Tibial nerve (tissue), 4 donors: Measurements from ENCODE around the gene MTMR3. TPM values are rescaled to one million over a fixed set of nuclear protein-coding genes. Genes with fewer than 3 reads are reported as not detected.

Experiments
- DNase-seq, 2 donors: peaks; one replicate each; pipeline ENCODE4 v3.0.0-alpha.2; 2019; ENCODE audit warnings: low spot score in 2 of 2
- H3K27ac ChIP-seq, 4 donors: fragments of 200-600 bp; sonication (generic) in 3 of 4; one replicate each; pipeline ENCODE4 v1.5.1; 2017 to 2019; ENCODE audit warnings: mild to moderate bottlenecking in 1 of 4
- H3K27me3 ChIP-seq, 2 donors: fragments of 200-600 bp; sonication (generic) in 1 of 2; one replicate each; pipeline versions ENCODE4 v1.5.1 to v1.6.0; 2017 to 2019
- H3K36me3 ChIP-seq, 3 donors: fragments of 200-600 bp; sonication (generic); one replicate each; pipeline ENCODE4 v1.5.1; 2018 to 2019
- H3K4me1 ChIP-seq, 4 donors: fragments of 200-600 bp; sonication (generic) in 3 of 4; one replicate each; pipeline ENCODE4 v1.5.1; 2017 to 2019
- H3K4me3 ChIP-seq, 4 donors: fragments of 200-600 bp; sonication (generic) in 3 of 4; one replicate each; pipeline ENCODE4 v1.5.1; 2017 to 2019; ENCODE audit warnings: mild to moderate bottlenecking in 1 of 4, moderate library complexity in 1 of 4
- H3K9me3 ChIP-seq, 4 donors: fragments of 200-600 bp; sonication (generic) in 3 of 4; one replicate each; pipeline ENCODE4 v1.5.1; 2017 to 2019
- EP300 ChIP-seq, 2 donors: sonication (generic); formaldehyde crosslinking; IDR thresholded peaks; one replicate each; pipeline ENCODE4 v1.6.1; 2017; ENCODE audit warnings: antibody characterized with exemption in 2 of 2, mild to moderate bottlenecking in 1 of 2
- POLR2A ChIP-seq, 2 donors: fragments of 450-650 bp; IDR thresholded peaks; one replicate each; pipeline ENCODE4 v1.6.1; 2017; ENCODE audit warnings: antibody characterized with exemption in 2 of 2, mild to moderate bottlenecking in 2 of 2, moderate library complexity in 2 of 2
- WGBS, 2 donors: methylation state at CpG; one replicate each; pipeline ENCODE4 v1.1.5; 2018; 5-methylcytosine and 5-hydroxymethylcytosine counted together
- total RNA-seq, 4 donors: library from RNA; depleted of rRNA; stranded (reverse); fragments of >200 nt; gene quantifications; one replicate each; pipeline ENCODE4 v1.1.0, GENCODE V29; 2016
- TF ChIP-seq, protein P1 (sequence below), 5 experiments: fragments of 200-600 bp in 3 of 5; fragments of 450-650 bp in 2 of 5; sonication (generic) in 3 of 5; IDR thresholded peaks; one replicate each; pipeline ENCODE4 v1.5.1; 2016 to 2019; ENCODE audit warnings: antibody characterized with exemption in 5 of 5, mild to moderate bottlenecking in 3 of 5, moderate library complexity in 2 of 5

Gene MTMR3
- total RNA-seq, 4 donors from 2014 or later: 56.1 to 91.2 (median 74.5) TPM

- Histone ChIP-seq H3K9me3 (no peaks in the 10 kb centered on the region), H3K4me3 (no peak overlapping the region), H3K36me3 (peaks cover 0 to 49% (median 8%) of the 10 kb centered on the region in 3 donors), H3K27ac (no peak overlapping the region), H3K27me3 (no peaks in the 10 kb centered on the region), H3K4me1 (peaks cover 0 to 13% (median 0%) of the 10 kb centered on the region in 4 donors)
- TF ChIP-seq, protein P1, sequence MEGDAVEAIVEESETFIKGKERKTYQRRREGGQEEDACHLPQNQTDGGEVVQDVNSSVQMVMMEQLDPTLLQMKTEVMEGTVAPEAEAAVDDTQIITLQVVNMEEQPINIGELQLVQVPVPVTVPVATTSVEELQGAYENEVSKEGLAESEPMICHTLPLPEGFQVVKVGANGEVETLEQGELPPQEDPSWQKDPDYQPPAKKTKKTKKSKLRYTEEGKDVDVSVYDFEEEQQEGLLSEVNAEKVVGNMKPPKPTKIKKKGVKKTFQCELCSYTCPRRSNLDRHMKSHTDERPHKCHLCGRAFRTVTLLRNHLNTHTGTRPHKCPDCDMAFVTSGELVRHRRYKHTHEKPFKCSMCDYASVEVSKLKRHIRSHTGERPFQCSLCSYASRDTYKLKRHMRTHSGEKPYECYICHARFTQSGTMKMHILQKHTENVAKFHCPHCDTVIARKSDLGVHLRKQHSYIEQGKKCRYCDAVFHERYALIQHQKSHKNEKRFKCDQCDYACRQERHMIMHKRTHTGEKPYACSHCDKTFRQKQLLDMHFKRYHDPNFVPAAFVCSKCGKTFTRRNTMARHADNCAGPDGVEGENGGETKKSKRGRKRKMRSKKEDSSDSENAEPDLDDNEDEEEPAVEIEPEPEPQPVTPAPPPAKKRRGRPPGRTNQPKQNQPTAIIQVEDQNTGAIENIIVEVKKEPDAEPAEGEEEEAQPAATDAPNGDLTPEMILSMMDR (IDR thresholded peaks at IDR 0.05): no peak
- no peak for TF ChIP-seq EP300 (IDR thresholded peaks at IDR 0.05)
- no peak for TF ChIP-seq POLR2A (IDR thresholded peaks at IDR 0.05)
- 65 to 71% methylated on average over 1 of the region's 1 CpG for WGBS, 2 donors
- DNase-seq: no peak
Observed at GRCh38 chr22:30004101-30004500, 121.1 kb downstream of the MTMR3 start.

- peaks cover 0 to 53% (median 8%) of the 10 kb centered on the region in 3 donors for H3K36me3 ChIP-seq
- 62 to 65% methylated on average over 4 of the region's 4 CpGs for WGBS, 2 donors
- no peaks in the 10 kb centered on the region for H3K9me3 ChIP-seq
- no peak for DNase-seq
- H3K4me3 ChIP-seq: no peak overlapping the region
- no peaks in the 10 kb centered on the region for H3K27me3 ChIP-seq
- no peak for TF ChIP-seq EP300 (IDR thresholded peaks at IDR 0.05)
- TF ChIP-seq, protein P1 (IDR thresholded peaks at IDR 0.05): no peak
- TF ChIP-seq POLR2A (IDR thresholded peaks at IDR 0.05): no peak
- H3K27ac ChIP-seq: no peak overlapping the region
- peaks cover 0 to 9% (median 0%) of the 10 kb centered on the region in 4 donors for H3K4me1 ChIP-seq
Observed at GRCh38 chr22:30004694-30005093, 121.7 kb downstream of the MTMR3 start.

DNA sequence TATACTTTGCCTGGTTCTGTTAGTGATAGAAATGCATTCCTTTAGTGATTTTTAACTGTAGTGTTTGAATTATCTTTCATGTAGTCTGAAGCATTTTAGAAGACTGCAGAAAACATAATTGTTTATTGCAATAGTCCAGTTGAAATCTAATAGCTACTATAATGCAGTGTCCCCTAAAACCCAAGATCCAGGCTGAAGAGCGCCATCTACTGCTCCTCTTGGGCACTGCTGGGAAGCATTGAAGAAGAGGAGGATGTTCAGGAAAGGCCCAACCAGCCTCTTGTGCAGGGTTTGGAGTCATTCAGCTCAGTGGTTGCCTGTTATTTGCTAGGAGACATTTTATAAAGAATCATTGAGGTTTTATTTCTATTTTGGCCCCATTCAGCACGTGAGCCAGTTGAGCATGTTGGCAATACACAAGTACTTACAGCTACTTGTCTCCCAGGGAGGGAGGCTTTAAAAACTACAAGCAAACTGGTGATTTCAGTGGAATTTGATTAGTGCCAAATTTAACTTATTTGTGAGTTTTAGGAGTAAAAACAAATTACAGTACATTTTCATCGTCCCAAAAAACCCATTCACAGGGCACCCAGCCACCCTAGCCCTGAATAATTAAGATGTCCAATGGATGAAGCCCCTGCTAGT lies 122.4 kb downstream of the MTMR3 start:
- no peak overlapping the region for H3K27ac ChIP-seq
- peak; percentile 73 to 92 for DNase-seq
- no peaks in the 10 kb centered on the region for H3K9me3 ChIP-seq
- no peak overlapping the region for H3K4me3 ChIP-seq
- no peak for TF ChIP-seq EP300 (IDR thresholded peaks at IDR 0.05)
- TF ChIP-seq POLR2A (IDR thresholded peaks at IDR 0.05): no peak
- TF ChIP-seq, protein P1 (IDR thresholded peaks at IDR 0.05): peak; percentile 81 to 96 (median 91)
- H3K36me3 ChIP-seq: peaks cover 0 to 59% (median 10%) of the 10 kb centered on the region in 3 donors
- 26 to 47% methylated on average over 3 of the region's 3 CpGs for WGBS, 2 donors
- no peaks in the 10 kb centered on the region for H3K27me3 ChIP-seq
- peaks cover 0 to 9% (median 0%) of the 10 kb centered on the region in 4 donors for H3K4me1 ChIP-seq

- peaks cover 0 to 65% (median 14%) of the 10 kb centered on the region in 3 donors for H3K36me3 ChIP-seq
- TF ChIP-seq POLR2A (IDR thresholded peaks at IDR 0.05) (no peak), EP300 (IDR thresholded peaks at IDR 0.05) (no peak)
- TF ChIP-seq, protein P1 (IDR thresholded peaks at IDR 0.05): no peak
- DNase-seq: no peak
- H3K9me3 ChIP-seq: no peaks in the 10 kb centered on the region
- H3K4me1 ChIP-seq: peaks cover 0 to 14% (median 0%) of the 10 kb centered on the region in 4 donors
- no peak overlapping the region for H3K27ac ChIP-seq
- no peaks in the 10 kb centered on the region for H3K27me3 ChIP-seq
- no peak overlapping the region for H3K4me3 ChIP-seq
Observed at GRCh38 chr22:30007361-30007760, 124.4 kb downstream of the MTMR3 start.

- TF ChIP-seq POLR2A (IDR thresholded peaks at IDR 0.05) (no peak), EP300 (IDR thresholded peaks at IDR 0.05) (no peak)
- TF ChIP-seq, protein P1 (IDR thresholded peaks at IDR 0.05): no peak
- H3K27me3 ChIP-seq: no peaks in the 10 kb centered on the region
- H3K27ac ChIP-seq: no peak overlapping the region
- peaks cover 0 to 14% (median 0%) of the 10 kb centered on the region in 4 donors for H3K4me1 ChIP-seq
- no peak for DNase-seq
- H3K4me3 ChIP-seq: no peak overlapping the region
- peaks cover 0 to 67% (median 23%) of the 10 kb centered on the region in 3 donors for H3K36me3 ChIP-seq
- no peaks in the 10 kb centered on the region for H3K9me3 ChIP-seq
- 87 to 88% methylated on average over 2 of the region's 2 CpGs for WGBS, 2 donors
Observed at GRCh38 chr22:30008401-30008800, 125.4 kb downstream of the MTMR3 start.
